Activated T-cell treated with anti-CD3 and anti-CD28 coated beads, Interleukin-2, amount 50 U/mL, for 48 hours (primary cell): Measurements from ENCODE around the gene PTK7.

Source experiments
- DNase-seq, 2 experiments: peaks; one replicate each; pipeline ENCODE4 v3.0.0-alpha.2; 2020

Gene PTK7

DNA sequence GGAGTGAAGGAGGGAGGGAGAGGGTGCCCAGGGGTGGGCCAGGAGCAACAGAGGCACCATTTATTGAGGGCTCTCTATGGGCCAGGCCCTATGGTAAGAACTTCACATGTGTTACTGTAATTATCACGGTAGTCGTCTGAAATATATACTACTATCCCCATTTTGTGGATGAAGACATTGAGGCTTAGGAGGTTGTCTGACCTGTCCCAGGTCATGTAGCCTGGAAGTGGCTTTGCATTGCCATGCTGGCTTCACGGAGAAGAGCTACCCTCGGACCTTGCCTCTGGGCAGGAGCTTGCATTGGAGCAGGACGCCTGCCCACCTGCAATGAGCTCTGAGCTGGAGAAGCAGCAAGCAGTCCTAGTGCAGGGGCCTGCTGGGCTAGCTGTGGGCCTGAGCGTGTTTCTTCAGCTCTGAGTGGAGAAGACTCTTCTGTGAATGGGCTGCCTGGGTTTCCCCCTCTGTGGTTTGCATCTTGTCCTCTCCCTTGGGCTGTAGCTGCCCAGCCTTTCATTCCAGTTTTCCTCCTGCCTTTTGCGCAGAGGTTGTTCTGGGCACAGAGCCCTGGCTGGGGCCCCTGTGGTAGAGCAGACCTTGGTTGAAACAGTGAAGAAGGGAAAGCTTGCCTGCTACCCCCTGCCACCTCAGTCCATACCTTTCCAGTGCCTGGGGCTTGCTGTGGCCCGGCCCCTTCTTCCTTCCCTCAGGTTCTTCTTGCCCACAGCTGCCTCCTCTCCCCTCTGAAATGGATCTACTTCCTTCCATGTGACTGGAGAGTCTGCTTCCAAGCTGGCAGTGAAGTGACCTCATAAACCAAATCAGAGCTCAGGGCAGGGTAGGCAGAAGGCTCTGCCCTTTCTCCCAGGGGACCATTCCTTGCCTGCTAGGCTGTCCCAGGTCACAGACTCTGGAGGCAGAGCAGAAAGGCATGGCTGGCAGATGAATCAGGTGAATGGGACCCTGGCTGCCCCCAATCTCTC is 70.9 kb downstream of the PTK7 start:
- no peak for DNase-seq

DNA sequence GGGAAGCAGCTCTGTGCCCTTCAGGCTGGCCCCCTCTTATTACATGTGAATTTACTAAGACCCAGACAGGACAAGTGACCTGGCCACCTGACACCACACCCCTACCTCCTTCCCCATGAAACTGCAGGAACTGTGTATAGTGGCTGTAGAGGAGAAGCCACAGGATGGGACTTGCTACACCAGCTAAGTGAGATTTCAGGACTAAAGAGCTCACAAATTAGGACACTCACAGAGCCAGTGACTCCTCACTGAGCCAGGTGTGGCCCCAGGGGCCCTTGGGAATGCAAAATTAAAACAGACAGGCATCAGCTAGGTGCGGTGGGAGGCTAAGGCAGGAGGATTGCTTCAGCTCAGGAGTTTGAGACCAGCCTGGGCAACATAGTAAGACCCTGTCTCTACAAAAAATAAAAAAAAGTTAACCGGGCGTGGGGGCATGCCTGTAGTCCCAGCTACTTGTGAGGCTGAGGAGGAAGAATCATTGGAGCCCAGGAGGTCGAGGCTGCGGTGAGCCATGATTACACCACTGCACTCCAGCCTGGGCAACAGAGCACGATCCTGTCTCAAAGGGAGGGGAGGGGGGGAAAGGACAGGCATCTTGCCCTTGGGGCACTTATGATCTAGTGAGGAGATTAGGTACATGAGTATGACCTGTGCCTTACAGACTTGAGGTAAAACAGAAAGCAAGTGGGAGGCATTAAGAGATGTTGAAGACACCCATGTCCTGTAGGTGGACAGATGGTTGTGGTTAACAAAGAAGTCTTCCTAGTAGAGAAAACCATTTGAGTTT is 71.8 kb downstream of the PTK7 start:
- no peak for DNase-seq

DNA sequence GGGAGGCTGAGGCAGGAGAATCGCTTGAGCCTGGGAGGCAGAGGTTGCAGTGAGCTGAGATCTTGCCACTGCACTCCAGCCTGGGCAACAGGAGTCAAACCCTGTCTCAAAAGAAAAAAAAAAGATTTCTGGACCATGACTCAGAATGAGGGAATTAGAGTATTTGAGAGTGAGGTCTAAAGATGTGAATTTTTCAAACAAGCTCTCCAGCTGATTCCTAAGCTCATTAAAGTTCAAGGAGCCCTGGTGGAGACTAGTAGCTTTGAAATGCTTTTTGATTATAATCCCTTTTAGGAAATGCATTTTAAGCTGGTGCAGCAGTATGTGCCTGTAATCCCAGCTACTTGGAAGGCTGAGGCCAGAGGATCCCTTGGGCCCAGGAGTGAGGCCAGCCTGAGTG is 73.2 kb downstream of the PTK7 start:
- DNase-seq = no peak

DNA sequence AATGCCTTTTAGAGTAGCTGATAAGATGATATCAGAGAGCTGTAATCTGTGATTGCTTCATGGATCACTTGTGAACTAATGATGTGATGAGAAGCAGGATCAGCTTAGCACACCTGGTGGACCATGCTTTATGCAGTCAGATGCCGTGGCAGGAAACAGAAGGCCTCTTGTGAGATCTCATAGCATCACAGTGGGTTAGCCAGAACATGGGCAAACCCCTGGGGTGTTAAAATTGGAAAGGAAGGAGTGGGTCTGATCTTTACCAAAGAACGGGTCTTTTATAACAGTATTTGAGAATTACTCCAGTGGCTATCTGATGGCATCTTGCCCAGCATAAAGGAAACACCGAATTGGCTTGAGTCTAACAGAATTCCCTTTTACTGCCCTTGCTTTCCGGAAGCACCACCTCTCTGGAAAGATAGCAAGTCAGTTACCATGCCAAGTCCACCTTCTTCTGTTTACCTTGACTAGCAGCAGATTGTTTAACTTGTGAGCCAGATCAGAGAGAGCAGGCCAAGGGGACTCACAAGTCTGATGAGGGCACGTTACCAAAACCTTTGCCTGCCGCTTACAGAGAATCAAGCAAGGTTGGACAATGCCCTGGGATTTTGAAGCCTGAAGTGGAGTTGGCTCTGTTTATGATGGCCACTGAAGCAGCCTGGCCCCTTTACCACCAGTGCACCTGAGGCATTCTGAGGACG is 74.1 kb downstream of the PTK7 start:
- no peak for DNase-seq

DNA sequence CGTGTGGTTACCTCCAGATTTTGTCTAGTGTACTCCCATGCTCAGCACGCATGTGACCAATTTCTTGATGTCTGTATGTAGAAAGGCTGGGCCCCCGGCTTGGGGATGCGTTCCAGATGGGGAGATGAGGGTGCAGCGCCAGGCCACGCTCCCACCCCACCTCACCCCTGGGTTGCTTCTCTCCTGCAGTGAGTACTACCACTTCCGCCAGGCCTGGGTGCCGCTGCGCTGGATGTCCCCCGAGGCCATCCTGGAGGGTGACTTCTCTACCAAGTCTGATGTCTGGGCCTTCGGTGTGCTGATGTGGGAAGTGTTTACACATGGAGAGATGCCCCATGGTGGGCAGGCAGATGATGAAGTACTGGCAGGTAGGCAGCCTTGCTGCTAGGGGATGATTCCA is 83.5 kb downstream of the PTK7 start:
- no peak for DNase-seq

DNA sequence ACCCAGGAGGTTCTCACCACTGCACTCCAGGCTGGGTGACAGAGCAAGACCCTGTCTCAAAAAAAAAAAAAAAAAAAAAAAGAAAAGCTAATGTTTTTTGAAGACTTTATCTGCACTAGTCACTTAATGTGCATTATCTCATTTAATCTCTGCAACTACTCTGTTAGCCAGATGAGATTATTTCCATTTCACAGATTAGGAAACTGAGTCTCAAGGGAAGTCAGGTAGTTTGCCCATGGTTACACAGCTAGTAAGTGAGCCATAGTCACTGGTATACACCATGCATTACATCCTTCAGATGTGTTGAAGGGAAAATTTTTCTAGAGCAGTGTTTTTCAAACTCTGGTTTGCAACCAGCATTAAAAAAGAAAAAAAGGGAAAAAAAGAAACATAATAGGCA is 87.8 kb downstream of the PTK7 start:
- DNase-seq = no peak

DNA sequence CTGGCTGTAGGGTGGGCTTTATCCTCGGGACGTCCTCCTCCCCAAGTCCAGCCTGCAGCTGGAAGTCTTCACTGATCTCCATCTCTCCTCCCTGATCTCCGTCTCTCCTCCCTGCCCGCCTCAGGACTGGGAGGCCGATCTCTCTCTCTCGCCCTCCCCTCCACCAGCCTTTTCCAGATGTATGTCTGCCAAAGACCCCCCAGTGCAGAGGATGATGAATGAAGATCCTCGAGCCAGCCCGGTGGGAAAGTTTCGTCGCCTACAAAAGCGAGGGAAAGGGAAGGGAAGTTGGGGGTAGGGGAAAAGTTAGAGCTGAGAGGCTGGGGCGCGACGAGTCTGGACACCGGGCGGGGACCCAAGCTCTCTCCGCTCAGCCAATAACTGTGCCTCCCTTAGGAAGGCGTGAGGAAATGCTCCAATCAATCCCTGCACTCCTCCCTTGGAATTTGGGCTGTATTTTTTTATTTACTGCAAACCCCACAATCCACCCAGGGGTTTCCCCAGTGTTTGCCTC is 94.4 kb downstream of the PTK7 start:
- no peak for DNase-seq

DNA sequence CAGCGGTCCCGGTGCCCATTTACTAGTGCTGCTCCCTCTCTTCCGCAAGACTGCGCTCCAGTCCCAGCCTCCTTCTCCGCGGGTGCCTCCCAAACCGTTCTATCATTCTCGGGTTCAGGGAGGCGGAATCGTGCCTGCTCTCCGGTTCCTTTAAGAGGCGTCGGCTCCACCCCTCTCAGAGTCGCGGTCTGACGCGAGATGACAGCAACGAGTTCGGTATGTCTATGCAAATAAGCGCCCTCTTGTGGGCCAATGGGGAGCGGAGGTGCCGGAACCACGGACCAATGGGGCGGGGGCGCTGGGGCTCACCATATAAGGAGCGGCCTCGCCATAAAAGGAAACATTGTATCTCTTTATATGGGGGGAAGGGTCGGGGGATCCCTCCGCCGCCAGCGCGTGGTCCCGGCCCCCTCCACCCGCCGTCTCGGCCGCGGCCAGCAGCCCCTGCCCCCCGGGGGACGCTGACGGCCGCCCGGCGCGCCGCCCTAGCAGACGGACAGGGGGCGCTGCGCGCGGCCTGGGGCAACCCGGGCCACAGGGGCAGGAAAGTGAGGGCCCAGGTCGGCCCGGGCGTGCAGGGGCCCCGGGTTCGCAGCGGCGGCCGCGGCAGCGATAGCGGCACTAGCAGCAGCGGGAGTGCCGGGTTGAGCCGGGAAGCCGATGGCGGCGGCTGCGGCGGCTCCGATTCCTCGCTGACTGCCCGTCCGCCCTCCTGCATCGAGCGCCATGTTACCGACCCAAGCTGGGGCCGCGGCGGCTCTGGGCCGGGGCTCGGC is 95.0 kb downstream of the PTK7 start, which contains the start of gene SRF:
Gene SRF (plus strand): TSS at position 339 of the 776 bp plus-strand sequence. CDS start 388 bp downstream, at position 727.
- DNase-seq = peak; percentile 99

DNA sequence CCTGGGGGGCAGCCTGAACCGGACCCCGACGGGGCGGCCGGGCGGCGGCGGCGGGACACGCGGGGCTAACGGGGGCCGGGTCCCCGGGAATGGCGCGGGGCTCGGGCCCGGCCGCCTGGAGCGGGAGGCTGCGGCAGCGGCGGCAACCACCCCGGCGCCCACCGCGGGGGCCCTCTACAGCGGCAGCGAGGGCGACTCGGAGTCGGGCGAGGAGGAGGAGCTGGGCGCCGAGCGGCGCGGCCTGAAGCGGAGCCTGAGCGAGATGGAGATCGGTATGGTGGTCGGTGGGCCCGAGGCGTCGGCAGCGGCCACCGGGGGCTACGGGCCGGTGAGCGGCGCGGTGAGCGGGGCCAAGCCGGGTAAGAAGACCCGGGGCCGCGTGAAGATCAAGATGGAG is 95.6 kb downstream of the PTK7 start:
- peak in 1 of 2 experiments; percentile 63 for DNase-seq

DNA sequence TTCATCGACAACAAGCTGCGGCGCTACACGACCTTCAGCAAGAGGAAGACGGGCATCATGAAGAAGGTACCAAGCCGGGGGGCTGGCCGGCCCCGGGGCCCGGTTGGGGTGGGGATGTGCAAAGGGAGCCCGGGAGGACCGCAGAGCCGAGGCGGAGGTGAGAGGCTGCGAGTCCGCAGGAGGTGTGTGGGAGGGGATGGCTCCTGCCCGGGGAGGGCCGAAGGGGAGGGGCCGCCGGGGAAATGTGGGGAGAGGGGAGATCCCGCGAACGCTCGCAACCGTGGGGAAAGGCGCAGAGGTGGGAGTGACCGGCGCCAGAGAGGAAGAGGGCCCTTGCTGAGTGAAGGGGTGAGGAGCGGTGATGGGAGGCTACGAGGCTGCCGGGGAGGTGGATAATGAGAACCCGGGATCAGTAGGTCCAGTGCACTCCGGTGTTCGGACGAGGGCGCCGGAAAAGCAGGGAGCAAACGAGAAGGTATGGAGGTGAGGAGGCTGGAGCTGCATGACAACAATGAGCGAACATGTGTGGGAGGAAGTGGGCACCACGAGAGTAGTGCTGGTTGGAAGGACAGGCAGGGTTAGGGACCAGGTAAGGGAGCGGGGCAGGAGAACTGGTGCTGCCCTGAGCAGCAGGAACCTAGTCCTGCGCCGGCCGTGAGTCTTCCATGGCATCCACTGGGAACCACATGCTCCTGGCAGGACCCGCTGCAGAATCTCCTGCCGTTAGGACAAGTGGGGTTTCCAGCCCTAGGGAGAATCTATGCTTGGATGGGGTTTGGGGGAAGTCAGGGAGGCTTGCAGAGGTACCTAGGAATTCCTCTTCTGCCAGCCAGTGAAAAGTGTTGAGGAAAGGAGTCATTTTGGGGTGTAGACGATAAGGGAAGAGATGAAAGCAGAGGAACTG is 96.2 kb downstream of the PTK7 start:
- peak; percentile 69 to 73 for DNase-seq

DNA sequence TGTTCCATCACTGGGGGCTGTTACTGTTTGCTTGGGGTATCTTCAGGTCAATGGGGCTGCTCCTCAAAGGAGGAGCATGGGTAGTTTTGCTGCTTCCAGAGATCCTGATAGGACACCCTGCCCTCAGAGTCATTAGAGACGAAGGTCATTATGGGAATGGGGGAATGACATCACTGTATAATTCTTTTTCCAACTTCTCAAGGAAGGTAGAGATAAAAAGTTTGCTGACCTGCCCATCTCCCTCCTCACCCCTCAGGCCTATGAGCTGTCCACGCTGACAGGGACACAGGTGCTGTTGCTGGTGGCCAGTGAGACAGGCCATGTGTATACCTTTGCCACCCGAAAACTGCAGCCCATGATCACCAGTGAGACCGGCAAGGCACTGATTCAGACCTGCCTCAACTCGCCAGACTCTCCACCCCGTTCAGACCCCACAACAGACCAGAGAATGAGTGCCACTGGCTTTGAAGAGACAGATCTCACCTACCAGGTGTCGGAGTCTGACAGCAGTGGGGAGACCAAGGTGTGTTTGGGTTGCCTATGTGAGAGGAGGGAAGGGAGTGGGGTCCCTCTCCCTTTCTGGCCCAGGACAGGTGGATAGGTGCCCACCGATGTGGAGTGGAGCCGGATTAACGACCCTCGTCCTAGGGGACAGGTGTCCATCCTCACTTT is 97.6 kb downstream of the PTK7 start:
- DNase-seq = no peak

DNA sequence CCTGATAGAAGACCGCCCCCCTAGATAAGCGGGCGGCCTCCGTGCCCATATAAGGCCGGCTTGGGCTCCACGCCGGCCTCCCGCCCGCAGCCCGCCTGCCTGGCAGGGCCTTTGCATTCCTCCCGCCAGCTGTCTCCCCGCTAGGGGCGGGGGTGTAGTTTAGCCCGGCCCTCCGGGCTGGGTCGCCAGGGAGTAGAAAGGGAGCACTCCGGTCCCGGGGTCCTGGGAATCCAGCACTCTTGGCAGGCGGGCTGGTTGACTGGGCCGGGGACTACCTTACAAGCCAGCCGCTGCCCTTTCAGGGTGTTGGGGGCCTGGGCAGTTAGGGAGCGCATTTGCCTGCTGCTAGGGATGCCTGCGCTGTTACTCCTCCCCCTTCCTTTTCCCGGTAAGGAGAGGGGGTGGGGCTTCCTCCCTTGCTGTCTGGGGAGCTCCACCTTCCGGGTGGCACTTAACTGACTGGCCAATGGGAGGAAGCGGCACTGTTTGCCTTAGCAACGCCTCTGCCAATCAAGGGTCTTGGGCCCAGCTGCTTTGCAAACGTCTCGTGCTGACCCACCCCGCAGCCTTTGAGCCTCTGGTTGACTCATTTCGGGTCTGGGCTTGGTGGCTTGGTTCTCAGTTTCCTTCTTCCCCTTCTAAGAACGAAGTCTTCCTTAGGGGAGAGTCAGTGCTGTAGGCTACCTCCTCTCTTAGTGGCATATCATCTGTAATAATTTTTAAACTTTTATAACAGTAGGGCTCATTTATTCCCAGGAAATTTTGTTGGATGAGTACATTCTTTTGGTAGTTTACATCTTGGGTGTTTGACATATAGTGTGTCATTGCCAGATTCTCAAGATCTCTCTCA is 98.4 kb downstream of the PTK7 start:
- DNase-seq = peak; percentile 93 to 95

DNA sequence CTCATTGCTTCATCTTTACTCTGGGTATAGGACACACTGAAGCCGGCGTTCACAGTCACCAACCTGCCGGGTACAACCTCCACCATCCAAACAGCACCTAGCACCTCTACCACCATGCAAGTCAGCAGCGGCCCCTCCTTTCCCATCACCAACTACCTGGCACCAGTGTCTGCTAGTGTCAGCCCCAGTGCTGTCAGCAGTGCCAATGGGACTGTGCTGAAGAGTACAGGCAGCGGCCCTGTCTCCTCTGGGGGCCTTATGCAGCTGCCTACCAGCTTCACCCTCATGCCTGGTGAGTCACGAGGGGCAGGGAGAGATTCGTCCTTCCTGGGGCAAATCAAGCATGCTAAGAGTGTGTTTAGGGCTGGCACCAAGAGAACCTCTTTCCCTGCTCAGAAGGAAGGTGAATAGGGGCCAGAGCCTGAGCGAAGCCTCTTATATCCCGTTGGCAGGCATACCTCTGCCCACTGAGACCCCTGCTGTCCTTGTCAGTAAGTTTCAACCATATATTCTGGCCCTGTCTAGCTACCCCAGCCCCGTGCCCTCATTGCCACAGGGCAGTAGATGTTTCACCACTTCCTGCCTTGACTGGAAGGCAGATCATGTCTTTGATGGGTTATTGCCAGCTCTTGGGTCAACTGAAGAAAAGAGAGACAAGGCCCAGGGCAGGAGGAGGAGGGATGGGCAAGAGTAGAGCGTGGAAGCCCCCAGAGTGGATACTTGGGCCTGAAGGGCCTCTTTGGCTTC is 99.7 kb downstream of the PTK7 start:
- DNase-seq = no peak

DNA sequence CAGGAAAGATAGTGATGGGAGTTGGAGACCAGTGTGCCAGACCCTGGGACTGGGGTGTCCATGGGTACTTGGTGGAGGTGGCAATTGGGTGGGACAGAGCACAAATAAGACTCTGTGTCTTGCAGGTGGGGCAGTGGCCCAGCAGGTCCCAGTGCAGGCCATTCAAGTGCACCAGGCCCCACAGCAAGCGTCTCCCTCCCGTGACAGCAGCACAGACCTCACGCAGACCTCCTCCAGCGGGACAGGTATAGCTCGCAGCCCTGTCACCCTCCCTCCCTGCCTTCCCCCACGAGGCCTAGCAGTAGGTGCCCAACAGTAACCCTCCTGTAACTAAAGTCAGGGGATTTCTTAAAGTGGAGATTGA is 100.3 kb downstream of the PTK7 start:
- DNase-seq = no peak

DNA sequence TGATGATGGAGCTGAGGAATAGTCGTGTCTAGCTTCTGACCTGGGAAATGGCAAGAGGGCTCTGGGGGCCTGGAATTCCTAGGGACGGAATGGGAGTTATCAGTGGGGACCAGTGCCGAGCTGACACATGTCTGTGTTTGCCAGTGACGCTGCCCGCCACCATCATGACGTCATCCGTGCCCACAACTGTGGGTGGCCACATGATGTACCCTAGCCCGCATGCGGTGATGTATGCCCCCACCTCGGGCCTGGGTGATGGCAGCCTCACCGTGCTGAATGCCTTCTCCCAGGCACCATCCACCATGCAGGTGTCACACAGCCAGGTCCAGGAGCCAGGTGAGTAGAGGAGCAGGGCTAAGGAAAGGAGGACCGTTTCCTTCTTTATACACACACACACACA is 102.0 kb downstream of the PTK7 start:
- DNase-seq = no peak

DNA sequence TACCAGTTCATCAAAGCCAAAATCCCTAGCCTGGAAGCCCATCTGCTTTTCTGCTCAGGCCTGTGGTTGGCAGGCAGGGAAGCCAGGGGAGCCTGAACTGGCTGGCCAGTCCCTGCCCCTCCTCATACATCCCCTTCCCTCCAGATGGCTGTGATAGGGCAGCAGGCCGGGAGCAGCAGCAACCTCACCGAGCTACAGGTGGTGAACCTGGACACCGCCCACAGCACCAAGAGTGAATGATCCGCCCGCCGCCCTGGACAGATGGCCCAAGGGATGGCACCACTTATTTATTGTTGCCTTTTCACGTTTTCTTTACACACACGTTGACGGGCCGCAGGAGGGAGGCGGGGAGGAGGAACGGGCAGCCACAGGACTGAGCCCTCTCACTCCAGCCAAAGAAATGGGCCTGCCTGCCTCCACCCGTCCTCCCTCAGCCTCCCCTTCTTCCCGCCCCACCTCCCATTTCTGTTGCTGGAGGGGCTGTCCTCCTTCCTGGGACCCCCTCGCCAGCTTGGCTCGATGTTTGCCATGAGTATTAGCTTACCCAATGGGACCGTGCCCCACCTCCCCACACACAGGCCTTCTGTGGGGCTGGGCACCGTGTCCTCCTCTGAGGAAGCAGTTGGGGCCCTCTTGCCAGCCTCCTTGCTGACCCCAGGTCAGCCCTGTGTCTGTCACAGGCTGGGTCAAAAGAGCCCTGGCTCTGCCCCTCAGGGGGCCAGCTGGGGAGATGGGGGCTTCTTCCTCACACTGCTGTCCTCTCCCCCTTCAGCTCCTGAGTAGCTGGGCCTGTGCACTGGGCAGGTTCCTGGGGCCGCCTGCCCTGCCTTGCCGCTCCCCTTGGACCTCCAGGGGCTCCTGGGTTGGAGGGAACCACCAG is 103.1 kb downstream of the PTK7 start:
- DNase-seq = no peak

DNA sequence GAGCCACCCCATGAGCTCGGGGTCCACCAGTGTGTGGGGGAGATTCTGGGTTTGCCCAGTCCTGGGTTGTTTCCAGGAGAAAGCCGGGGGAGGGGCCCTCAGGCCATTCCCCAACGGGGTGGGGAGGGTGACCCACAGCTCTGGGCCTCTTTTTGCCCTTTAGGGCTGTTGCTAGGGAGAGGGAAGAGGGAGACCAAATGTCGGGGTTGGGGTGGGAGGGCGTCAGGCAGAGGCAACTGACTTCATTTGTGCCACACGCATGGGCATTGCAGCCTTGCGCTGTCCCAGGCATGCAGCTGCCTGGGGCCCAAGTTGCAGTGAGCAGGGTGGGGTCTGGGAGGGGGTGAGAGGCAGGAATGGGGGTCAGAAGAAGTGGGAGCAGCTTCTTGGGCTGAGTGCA is 103.9 kb downstream of the PTK7 start:
- no peak for DNase-seq

DNA sequence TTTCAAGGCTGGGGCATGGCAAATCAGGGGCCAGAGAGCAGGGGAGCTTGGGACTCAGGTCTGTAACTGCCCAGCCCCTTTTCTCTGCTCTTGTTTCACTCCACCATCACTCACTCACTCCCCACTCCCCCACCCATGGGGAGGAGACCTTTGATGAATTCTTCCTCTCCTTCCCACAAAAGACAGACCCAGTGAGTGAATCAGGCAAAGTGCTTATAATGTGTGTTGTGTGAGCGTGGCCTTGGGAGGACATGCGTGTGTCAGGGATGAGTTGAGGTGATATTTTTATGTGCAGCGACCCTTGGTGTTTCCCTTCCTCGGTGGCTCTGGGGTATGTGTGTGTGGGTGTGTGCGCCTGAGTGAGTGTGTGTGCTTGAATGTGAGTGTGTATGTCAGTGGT is 104.9 kb downstream of the PTK7 start:
- DNase-seq = peak in 1 of 2 experiments; percentile 32
